Fibroblast of lung (primary cell): ENCODE data around the gene EPHB2.

ENCODE experiments used
- EZH2 ChIP-seq: IDR thresholded peaks from 2 replicates; pipeline ENCODE4 v1.5.1; 2012; ENCODE audit warnings: low read length, control low read depth, mild to moderate bottlenecking; ENCODE audit errors: missing control alignments
- TF ChIP-seq, protein P1 (sequence below), 2 donors: IDR thresholded peaks in 1 of 2; conservative IDR thresholded peaks in 1 of 2; 1 replicate in 1 of 2; 2 replicates in 1 of 2; pipeline ENCODE4 v1.5.1; 2011 to 2012; ENCODE audit warnings: low read length in 2 of 2, control low read depth in 1 of 2, inconsistent platforms in 1 of 2, low read depth in 1 of 2, mild to moderate bottlenecking in 1 of 2

- TF ChIP-seq, protein P1, sequence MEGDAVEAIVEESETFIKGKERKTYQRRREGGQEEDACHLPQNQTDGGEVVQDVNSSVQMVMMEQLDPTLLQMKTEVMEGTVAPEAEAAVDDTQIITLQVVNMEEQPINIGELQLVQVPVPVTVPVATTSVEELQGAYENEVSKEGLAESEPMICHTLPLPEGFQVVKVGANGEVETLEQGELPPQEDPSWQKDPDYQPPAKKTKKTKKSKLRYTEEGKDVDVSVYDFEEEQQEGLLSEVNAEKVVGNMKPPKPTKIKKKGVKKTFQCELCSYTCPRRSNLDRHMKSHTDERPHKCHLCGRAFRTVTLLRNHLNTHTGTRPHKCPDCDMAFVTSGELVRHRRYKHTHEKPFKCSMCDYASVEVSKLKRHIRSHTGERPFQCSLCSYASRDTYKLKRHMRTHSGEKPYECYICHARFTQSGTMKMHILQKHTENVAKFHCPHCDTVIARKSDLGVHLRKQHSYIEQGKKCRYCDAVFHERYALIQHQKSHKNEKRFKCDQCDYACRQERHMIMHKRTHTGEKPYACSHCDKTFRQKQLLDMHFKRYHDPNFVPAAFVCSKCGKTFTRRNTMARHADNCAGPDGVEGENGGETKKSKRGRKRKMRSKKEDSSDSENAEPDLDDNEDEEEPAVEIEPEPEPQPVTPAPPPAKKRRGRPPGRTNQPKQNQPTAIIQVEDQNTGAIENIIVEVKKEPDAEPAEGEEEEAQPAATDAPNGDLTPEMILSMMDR (conservative IDR thresholded peaks at IDR 0.05 in 1 of 2, IDR thresholded peaks at IDR 0.05 in 1 of 2; ENCODE audit: low read depth in 1 of 2, low read length in 2 of 2): no peak
- no peak for TF ChIP-seq EZH2
Observed at GRCh38 chr1:22888320-22889075, 177.9 kb downstream of the EPHB2 start.
